HL-60 (cell line): ENCODE results near the gene POLR1A.

Experiments
- POLR2AphosphoS5 ChIP-seq: IDR thresholded peaks from 2 replicates; pipeline ENCODE4 v1.6.1; 2012; ENCODE audit warnings: low read depth
- SPI1 ChIP-seq: IDR thresholded peaks from 2 replicates; pipeline ENCODE4 v1.6.1; 2012; ENCODE audit warnings: low read depth, mild to moderate bottlenecking, borderline replicate concordance
- TF ChIP-seq, protein P1 (sequence below): IDR thresholded peaks from one replicate; pipeline ENCODE4 v1.5.1; 2011; ENCODE audit warnings: low read length, control low read depth, inconsistent platforms; ENCODE audit not compliant: insufficient read depth
- TF ChIP-seq, protein P2 (sequence below): IDR thresholded peaks from 2 replicates; pipeline ENCODE4 v1.6.1; 2012; ENCODE audit warnings: low read depth; ENCODE audit not compliant: insufficient replicate concordance

DNA sequence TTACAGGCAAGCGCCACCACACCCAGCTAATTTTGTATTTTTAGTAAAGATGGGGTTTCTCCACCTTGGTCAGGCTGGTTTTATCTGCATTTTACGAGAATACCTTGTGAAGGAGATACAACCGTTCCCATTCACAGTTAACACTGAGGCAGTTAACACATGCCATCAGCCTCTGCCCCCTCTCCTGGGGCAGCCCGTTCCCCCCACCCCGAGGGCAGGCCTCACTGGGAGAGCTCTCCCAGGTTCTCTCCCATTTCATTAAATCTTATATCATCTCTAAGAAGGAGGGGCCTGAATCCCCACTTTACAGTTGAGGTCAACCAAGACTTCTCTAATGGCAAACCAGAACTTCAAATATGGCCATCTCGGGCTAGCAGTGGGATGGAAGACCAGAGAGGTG lies 121.9 kb downstream of the POLR1A start:
- TF ChIP-seq, protein P1, sequence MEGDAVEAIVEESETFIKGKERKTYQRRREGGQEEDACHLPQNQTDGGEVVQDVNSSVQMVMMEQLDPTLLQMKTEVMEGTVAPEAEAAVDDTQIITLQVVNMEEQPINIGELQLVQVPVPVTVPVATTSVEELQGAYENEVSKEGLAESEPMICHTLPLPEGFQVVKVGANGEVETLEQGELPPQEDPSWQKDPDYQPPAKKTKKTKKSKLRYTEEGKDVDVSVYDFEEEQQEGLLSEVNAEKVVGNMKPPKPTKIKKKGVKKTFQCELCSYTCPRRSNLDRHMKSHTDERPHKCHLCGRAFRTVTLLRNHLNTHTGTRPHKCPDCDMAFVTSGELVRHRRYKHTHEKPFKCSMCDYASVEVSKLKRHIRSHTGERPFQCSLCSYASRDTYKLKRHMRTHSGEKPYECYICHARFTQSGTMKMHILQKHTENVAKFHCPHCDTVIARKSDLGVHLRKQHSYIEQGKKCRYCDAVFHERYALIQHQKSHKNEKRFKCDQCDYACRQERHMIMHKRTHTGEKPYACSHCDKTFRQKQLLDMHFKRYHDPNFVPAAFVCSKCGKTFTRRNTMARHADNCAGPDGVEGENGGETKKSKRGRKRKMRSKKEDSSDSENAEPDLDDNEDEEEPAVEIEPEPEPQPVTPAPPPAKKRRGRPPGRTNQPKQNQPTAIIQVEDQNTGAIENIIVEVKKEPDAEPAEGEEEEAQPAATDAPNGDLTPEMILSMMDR, result no peak
- TF ChIP-seq, protein P2, sequence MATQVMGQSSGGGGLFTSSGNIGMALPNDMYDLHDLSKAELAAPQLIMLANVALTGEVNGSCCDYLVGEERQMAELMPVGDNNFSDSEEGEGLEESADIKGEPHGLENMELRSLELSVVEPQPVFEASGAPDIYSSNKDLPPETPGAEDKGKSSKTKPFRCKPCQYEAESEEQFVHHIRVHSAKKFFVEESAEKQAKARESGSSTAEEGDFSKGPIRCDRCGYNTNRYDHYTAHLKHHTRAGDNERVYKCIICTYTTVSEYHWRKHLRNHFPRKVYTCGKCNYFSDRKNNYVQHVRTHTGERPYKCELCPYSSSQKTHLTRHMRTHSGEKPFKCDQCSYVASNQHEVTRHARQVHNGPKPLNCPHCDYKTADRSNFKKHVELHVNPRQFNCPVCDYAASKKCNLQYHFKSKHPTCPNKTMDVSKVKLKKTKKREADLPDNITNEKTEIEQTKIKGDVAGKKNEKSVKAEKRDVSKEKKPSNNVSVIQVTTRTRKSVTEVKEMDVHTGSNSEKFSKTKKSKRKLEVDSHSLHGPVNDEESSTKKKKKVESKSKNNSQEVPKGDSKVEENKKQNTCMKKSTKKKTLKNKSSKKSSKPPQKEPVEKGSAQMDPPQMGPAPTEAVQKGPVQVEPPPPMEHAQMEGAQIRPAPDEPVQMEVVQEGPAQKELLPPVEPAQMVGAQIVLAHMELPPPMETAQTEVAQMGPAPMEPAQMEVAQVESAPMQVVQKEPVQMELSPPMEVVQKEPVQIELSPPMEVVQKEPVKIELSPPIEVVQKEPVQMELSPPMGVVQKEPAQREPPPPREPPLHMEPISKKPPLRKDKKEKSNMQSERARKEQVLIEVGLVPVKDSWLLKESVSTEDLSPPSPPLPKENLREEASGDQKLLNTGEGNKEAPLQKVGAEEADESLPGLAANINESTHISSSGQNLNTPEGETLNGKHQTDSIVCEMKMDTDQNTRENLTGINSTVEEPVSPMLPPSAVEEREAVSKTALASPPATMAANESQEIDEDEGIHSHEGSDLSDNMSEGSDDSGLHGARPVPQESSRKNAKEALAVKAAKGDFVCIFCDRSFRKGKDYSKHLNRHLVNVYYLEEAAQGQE, result no peak
- no peak for TF ChIP-seq POLR2AphosphoS5
- no peak for TF ChIP-seq SPI1
